ENCODE results near the gene C6orf47. TPM values are rescaled to one million over a fixed set of nuclear protein-coding genes. Genes with fewer than 3 reads are reported as not detected.

Gene C6orf47
- total RNA-seq, 2 donors from 2014 or later: 17.8 to 19.2 TPM

GRCh38 chr6:31614075-31614619 is 46.4 kb downstream of the C6orf47 start:
- no peak for TF ChIP-seq CTCF (IDR thresholded peaks at IDR 0.05)
- H3K36me3 ChIP-seq: no peaks in the 10 kb centered on the region
- no peak overlapping the region for H3K4me3 ChIP-seq
- no peaks in the 10 kb centered on the region for H3K27me3 ChIP-seq
- no peaks in the 10 kb centered on the region for H3K9me3 ChIP-seq
- no peak overlapping the region for H3K27ac ChIP-seq
- H3K4me1 ChIP-seq: no peaks in the 10 kb centered on the region
- DNase-seq (ENCODE audit: low spot score): no peak

GRCh38 chr6:31610968-31611367 is 49.6 kb downstream of the C6orf47 start:
- no peaks in the 10 kb centered on the region for H3K27me3 ChIP-seq
- H3K4me1 ChIP-seq: no peaks in the 10 kb centered on the region
- no peak for DNase-seq (ENCODE audit: low spot score)
- no peaks in the 10 kb centered on the region for H3K9me3 ChIP-seq
- TF ChIP-seq CTCF (IDR thresholded peaks at IDR 0.05): no peak
- no peaks in the 10 kb centered on the region for H3K36me3 ChIP-seq
- no peak overlapping the region for H3K27ac ChIP-seq
- H3K4me3 ChIP-seq: no peak overlapping the region

- no peak for TF ChIP-seq CTCF (IDR thresholded peaks at IDR 0.05)
- Histone ChIP-seq H3K36me3 (no peaks in the 10 kb centered on the region), H3K27ac (no peak overlapping the region), H3K27me3 (no peaks in the 10 kb centered on the region), H3K4me1 (no peaks in the 10 kb centered on the region), H3K4me3 (no peak overlapping the region), H3K9me3 (no peaks in the 10 kb centered on the region)
- DNase-seq (ENCODE audit: low spot score): no peak
Observed at GRCh38 chr6:31609519-31610406, 50.8 kb downstream of the C6orf47 start.

Small RNA genes within 50 kb of the gene (microRNA-seq; reads per million reads assigned to microRNA genes)
- gene MIR4646 (ENCODE audit: borderline number of aligned reads in 2 of 2, borderline replicate concordance in 1 of 2) (0 to 0.71 reads per million in 2 donors), gene MIR6832 (ENCODE audit: borderline number of aligned reads in 2 of 2, borderline replicate concordance in 1 of 2) (0 to 1.4 reads per million in 2 donors)

Other genes starting within 250 kb of the C6orf47 start
- gene MICB, start 162.6 kb downstream of the C6orf47 start, total RNA-seq: 1 to 10 TPM; 1.6 to 3.1 TPM
- not detected for gene MCCD1, start 131.8 kb downstream of the C6orf47 start, total RNA-seq
- 100 to 1,000 TPM; 119 to 143 TPM for gene DDX39B, start 118.8 kb downstream of the C6orf47 start, total RNA-seq
- 1 to 10 TPM; 1.2 to 6.0 TPM for gene ATP6V1G2, start 114.2 kb downstream of the C6orf47 start, total RNA-seq
- 10 to 100 TPM; 12.9 to 18.4 TPM for gene NFKBIL1, start 113.2 kb downstream of the C6orf47 start, total RNA-seq
- not detected for gene LTA, start 88.5 kb downstream of the C6orf47 start, total RNA-seq
- gene TNF, start 85.2 kb downstream of the C6orf47 start, total RNA-seq: under 1 TPM in 1 of 2 donors, not detected in 1; 0.51 TPM
- not detected for gene LTB, start 78.4 kb downstream of the C6orf47 start, total RNA-seq
- gene LST1, start 74.5 kb downstream of the C6orf47 start, total RNA-seq: 1 to 10 TPM; 2.8 to 8.5 TPM
- not detected for gene NCR3, start 67.8 kb downstream of the C6orf47 start, total RNA-seq
- 10 to 100 TPM in 1 of 2 donors, 1 to 10 TPM in 1; 8.3 to 27.3 TPM for gene AIF1, start 45.5 kb downstream of the C6orf47 start, total RNA-seq
- gene PRRC2A, start 40.1 kb downstream of the C6orf47 start, total RNA-seq: 10 to 100 TPM; 61.0 to 96.7 TPM
- 100 to 1,000 TPM; 209 to 306 TPM for gene BAG6, start 8.1 kb downstream of the C6orf47 start, total RNA-seq
- gene APOM, start 4.9 kb downstream of the C6orf47 start, total RNA-seq: 1 to 10 TPM; 1.0 to 1.2 TPM
- 10 to 100 TPM; 14.7 to 20.0 TPM for gene GPANK1, start 4.2 kb upstream of the C6orf47 start, total RNA-seq
- 100 to 1,000 TPM; 242 to 243 TPM for gene CSNK2B, start 5.3 kb upstream of the C6orf47 start, total RNA-seq
- gene LY6G5B, start 9.2 kb upstream of the C6orf47 start, total RNA-seq: 1 to 10 TPM in 1 of 2 donors, under 1 TPM in 1; 0.67 to 1.8 TPM
- gene LY6G5C, start 20.3 kb upstream of the C6orf47 start, total RNA-seq: 1 to 10 TPM; 1.2 to 4.9 TPM
- gene ABHD16A, start 42.5 kb upstream of the C6orf47 start, total RNA-seq: 10 to 100 TPM; 22.7 to 29.4 TPM
- not detected for gene LY6G6F, start 46.1 kb upstream of the C6orf47 start, total RNA-seq
- gene LY6G6D, start 54.6 kb upstream of the C6orf47 start, total RNA-seq: not detected
- 1 to 10 TPM in 1 of 2 donors, not detected in 1; 1.3 TPM for gene LY6G6C, start 61.0 kb upstream of the C6orf47 start, total RNA-seq
- gene MPIG6B, start 62.6 kb upstream of the C6orf47 start, total RNA-seq: under 1 TPM in 1 of 2 donors, not detected in 1; 0.55 TPM
- 10 to 100 TPM; 53.5 to 93.3 TPM for gene DDAH2, start 68.5 kb upstream of the C6orf47 start, total RNA-seq
- gene CLIC1, start 75.8 kb upstream of the C6orf47 start, total RNA-seq: 100 to 1,000 TPM in 1 of 2 donors, 10 to 100 TPM in 1; 90.9 to 194 TPM
- gene MSH5, start 79.2 kb upstream of the C6orf47 start, total RNA-seq: under 1 TPM; 0.37 to 0.98 TPM
- gene SAPCD1, start 101.9 kb upstream of the C6orf47 start, total RNA-seq: not detected
- gene VWA7, start 116.5 kb upstream of the C6orf47 start, total RNA-seq: 1 to 10 TPM; 4.1 to 7.5 TPM
- 10 to 100 TPM; 15.3 to 24.6 TPM for gene VARS1, start 135.0 kb upstream of the C6orf47 start, total RNA-seq
- 10 to 100 TPM; 28.8 to 32.0 TPM for gene LSM2, start 146.2 kb upstream of the C6orf47 start, total RNA-seq
- 1 to 10 TPM; 1.1 to 1.6 TPM for gene HSPA1L, start 154.5 kb upstream of the C6orf47 start, total RNA-seq
- 100 to 1,000 TPM; 315 to 334 TPM for gene HSPA1A, start 154.8 kb upstream of the C6orf47 start, total RNA-seq
- 100 to 1,000 TPM; 131 to 232 TPM for gene HSPA1B, start 167.0 kb upstream of the C6orf47 start, total RNA-seq
- gene NEU1, start 202.0 kb upstream of the C6orf47 start, total RNA-seq: 10 to 100 TPM; 28.0 to 37.7 TPM
- not detected for gene SLC44A4, start 218.2 kb upstream of the C6orf47 start, total RNA-seq
- 10 to 100 TPM; 10.5 to 19.1 TPM for gene EHMT2, start 236.9 kb upstream of the C6orf47 start, total RNA-seq
- under 1 TPM; 0.47 to 0.52 TPM for gene ZBTB12, start 241.3 kb upstream of the C6orf47 start, total RNA-seq